ENCODE data around the gene MYH11. TPM values are rescaled to one million over a fixed set of nuclear protein-coding genes. Genes with fewer than 3 reads are reported as not detected.

MYH11 gene
- polyA plus RNA-seq, 3 donors, result 0.06 TPM; not detected in 2

- no peak overlapping the region for H3K4me2 ChIP-seq (replicated peaks; ENCODE audit: extremely low read depth, low read length, poor library complexity, severe bottlenecking)
- no peak overlapping the region for H3K27ac ChIP-seq (ENCODE audit: low read depth in 1 of 2, low read length in 2 of 2)
- Mint-ChIP-seq H3K9me3 (no peaks in the 10 kb centered on the region), H3K4me3 (no peak overlapping the region), H3K36me3 (peaks cover 56 to 84% of the 10 kb centered on the region in 2 donors), H3K4me1 (peaks cover 5% of the 10 kb centered on the region), H3K27me3 (ENCODE audit: low read depth in 3 of 3) (no peaks in the 10 kb centered on the region), H3K27ac (no peak overlapping the region)
- no peak for DNase-seq
- H3K9ac ChIP-seq (ENCODE audit: insufficient read depth, low read length, poor library complexity, severe bottlenecking), result no peak overlapping the region
- no peaks in the 10 kb centered on the region for H3K4me1 ChIP-seq (ENCODE audit: control insufficient read depth in 1 of 2, insufficient read depth in 2 of 2, low read length in 2 of 2)
- no peaks in the 10 kb centered on the region for H3K9me3 ChIP-seq (replicated peaks in 1 of 2; ENCODE audit: control insufficient read depth in 1 of 2, insufficient read depth in 1 of 2, low read length in 2 of 2)
- H2AFZ ChIP-seq (ENCODE audit: insufficient read depth, low read depth, low read length, poor library complexity, severe bottlenecking), result no peak overlapping the region
- no peak for TF ChIP-seq CTCF (IDR thresholded peaks at IDR 0.05)
- peaks cover 8% of the 10 kb centered on the region for H3K79me2 ChIP-seq (ENCODE audit: insufficient read depth, low read length)
- no CpG with 5 or more reads among the region's 2 CpGs for WGBS (ENCODE audit: insufficient coverage)
- H3K4me3 ChIP-seq (replicated peaks in 1 of 3; ENCODE audit: low read depth in 2 of 3, low read length in 3 of 3), result no peak overlapping the region
- H3K36me3 ChIP-seq (replicated peaks in 1 of 2; ENCODE audit: control insufficient read depth in 1 of 2, insufficient read depth in 2 of 2, low read length in 2 of 2), result peaks cover 60 to 78% of the 10 kb centered on the region in 2 donors
- no peaks in the 10 kb centered on the region for H3K27me3 ChIP-seq (ENCODE audit: control insufficient read depth in 2 of 2, insufficient read depth in 2 of 2, low read length in 2 of 2)
- intact Hi-C loops (cut with micrococcal nuclease), result no loop called here
- no peaks in the 10 kb centered on the region for H4K20me1 ChIP-seq (ENCODE audit: insufficient read depth, low read length)
Observed at GRCh38 chr16:15873301-15873700, 16.5 kb upstream of the MYH11 start.

- Histone ChIP-seq H3K9me3 (replicated peaks in 1 of 2; ENCODE audit: control insufficient read depth in 1 of 2, insufficient read depth in 1 of 2, low read length in 2 of 2) (no peaks in the 10 kb centered on the region), H3K79me2 (ENCODE audit: insufficient read depth, low read length) (peaks cover 8% of the 10 kb centered on the region), H3K4me1 (ENCODE audit: control insufficient read depth in 1 of 2, insufficient read depth in 2 of 2, low read length in 2 of 2) (no peaks in the 10 kb centered on the region), H3K9ac (ENCODE audit: insufficient read depth, low read length, poor library complexity, severe bottlenecking) (no peak overlapping the region), H3K36me3 (replicated peaks in 1 of 2; ENCODE audit: control insufficient read depth in 1 of 2, insufficient read depth in 2 of 2, low read length in 2 of 2) (peaks cover 70 to 83% of the 10 kb centered on the region in 2 donors), H3K4me2 (replicated peaks; ENCODE audit: extremely low read depth, low read length, poor library complexity, severe bottlenecking) (no peak overlapping the region), H4K20me1 (ENCODE audit: insufficient read depth, low read length) (no peaks in the 10 kb centered on the region), H2AFZ (ENCODE audit: insufficient read depth, low read depth, low read length, poor library complexity, severe bottlenecking) (no peak overlapping the region), H3K27ac (ENCODE audit: low read depth in 1 of 2, low read length in 2 of 2) (no peak overlapping the region), H3K4me3 (replicated peaks in 1 of 3; ENCODE audit: low read depth in 2 of 3, low read length in 3 of 3) (no peak overlapping the region), H3K27me3 (ENCODE audit: control insufficient read depth in 2 of 2, insufficient read depth in 2 of 2, low read length in 2 of 2) (no peaks in the 10 kb centered on the region)
- no CpG with 5 or more reads among the region's 5 CpGs for WGBS (ENCODE audit: insufficient coverage)
- no peaks in the 10 kb centered on the region for H3K9me3 Mint-ChIP-seq
- intact Hi-C loops (cut with micrococcal nuclease), result no loop called here
- H3K4me3 Mint-ChIP-seq, result no peak overlapping the region
- peak overlapping the region in 1 of 7 donors; percentile 23 for H3K27ac Mint-ChIP-seq
- TF ChIP-seq CTCF (IDR thresholded peaks at IDR 0.05), result no peak
- H3K27me3 Mint-ChIP-seq (ENCODE audit: low read depth in 3 of 3), result no peaks in the 10 kb centered on the region
- H3K4me1 Mint-ChIP-seq, result peaks cover 5% of the 10 kb centered on the region
- H3K36me3 Mint-ChIP-seq, result peaks cover 64 to 85% of the 10 kb centered on the region in 2 donors
- DNase-seq, result no peak
Observed at GRCh38 chr16:15870011-15870410, 13.2 kb upstream of the MYH11 start.
